DOHH2 (cell line): ENCODE data around the gene QSOX2.

ENCODE experiments used
- H3F3A ChIP-seq: fragments of 200-600 bp; sonication (generic), shearing (Covaris generic); 2 replicates; pipeline ENCODE4 v1.6.0; 2016; ENCODE audit warnings: antibody characterized with exemption, mild to moderate bottlenecking; ENCODE audit not compliant: control insufficient read depth, insufficient read depth
- H3K27ac ChIP-seq: fragments of 200-600 bp; sonication (generic); 2 replicates; pipeline ENCODE4 v1.5.1; 2014; ENCODE audit warnings: low read depth, mild to moderate bottlenecking, low read length, moderate library complexity
- H3K27me3 ChIP-seq: fragments of 200-600 bp; sonication (generic); 2 replicates; pipeline ENCODE4 v1.6.1; 2014; ENCODE audit warnings: mild to moderate bottlenecking, low read length, mixed read lengths; ENCODE audit not compliant: control insufficient read depth
- H3K36me3 ChIP-seq: fragments of 200-600 bp; sonication (generic); 2 replicates; pipeline ENCODE4 v1.6.1; 2014; ENCODE audit warnings: mild to moderate bottlenecking, low read length, moderate library complexity, mixed read lengths; ENCODE audit not compliant: control insufficient read depth
- H3K4me1 ChIP-seq: fragments of 200-600 bp; sonication (generic); 2 replicates; pipeline ENCODE4 v1.6.1; 2014; ENCODE audit warnings: mild to moderate bottlenecking, low read length, mixed read lengths; ENCODE audit not compliant: control insufficient read depth
- H3K4me2 ChIP-seq: fragments of 200-600 bp; sonication (generic); 2 replicates; pipeline ENCODE4 v1.6.0; 2014; ENCODE audit warnings: mild to moderate bottlenecking, low read length, moderate library complexity
- H3K4me3 ChIP-seq: fragments of 200-600 bp; sonication (generic); 2 replicates; pipeline ENCODE4 v1.5.1; 2014; ENCODE audit warnings: mild to moderate bottlenecking, low read length, mixed read lengths
- H3K79me2 ChIP-seq: fragments of 200-600 bp; sonication (generic); 2 replicates; pipeline ENCODE4 v1.6.1; 2014; ENCODE audit warnings: mild to moderate bottlenecking, low read length, mixed read lengths; ENCODE audit not compliant: control insufficient read depth
- H3K9me2 ChIP-seq: fragments of 200-600 bp; sonication (generic); replicated peaks from 2 replicates; pipeline ENCODE4 v1.6.1; 2014; ENCODE audit warnings: mild to moderate bottlenecking, low read length, mixed read lengths; ENCODE audit not compliant: control insufficient read depth
- H3K9me3 ChIP-seq: fragments of 200-600 bp; sonication (generic); 2 replicates; pipeline ENCODE4 v1.6.1; 2014; ENCODE audit warnings: antibody characterized with exemption, low read length, mixed read lengths; ENCODE audit not compliant: control insufficient read depth, insufficient read depth
- H4K20me1 ChIP-seq: fragments of 200-600 bp; sonication (generic); 2 replicates; pipeline ENCODE4 v1.6.0; 2014; ENCODE audit warnings: low read depth, mild to moderate bottlenecking, antibody characterized with exemption, low read length, moderate library complexity; ENCODE audit not compliant: control insufficient read depth, insufficient read depth
- EZH2phosphoT487 ChIP-seq: fragments of 200-600 bp; sonication (generic); IDR thresholded peaks from 2 replicates; pipeline ENCODE4 v1.6.1; 2017; ENCODE audit warnings: borderline replicate concordance, mild to moderate bottlenecking, antibody characterized with exemption, low read length, moderate library complexity, mixed read lengths
- TF ChIP-seq, protein P1 (sequence below): fragments of 200-600 bp; sonication (generic); IDR thresholded peaks from one replicate; pipeline ENCODE4 v1.5.1; 2014; ENCODE audit warnings: antibody characterized with exemption, mild to moderate bottlenecking, low read depth, low read length; ENCODE audit not compliant: poor library complexity, severe bottlenecking

Gene QSOX2

DNA sequence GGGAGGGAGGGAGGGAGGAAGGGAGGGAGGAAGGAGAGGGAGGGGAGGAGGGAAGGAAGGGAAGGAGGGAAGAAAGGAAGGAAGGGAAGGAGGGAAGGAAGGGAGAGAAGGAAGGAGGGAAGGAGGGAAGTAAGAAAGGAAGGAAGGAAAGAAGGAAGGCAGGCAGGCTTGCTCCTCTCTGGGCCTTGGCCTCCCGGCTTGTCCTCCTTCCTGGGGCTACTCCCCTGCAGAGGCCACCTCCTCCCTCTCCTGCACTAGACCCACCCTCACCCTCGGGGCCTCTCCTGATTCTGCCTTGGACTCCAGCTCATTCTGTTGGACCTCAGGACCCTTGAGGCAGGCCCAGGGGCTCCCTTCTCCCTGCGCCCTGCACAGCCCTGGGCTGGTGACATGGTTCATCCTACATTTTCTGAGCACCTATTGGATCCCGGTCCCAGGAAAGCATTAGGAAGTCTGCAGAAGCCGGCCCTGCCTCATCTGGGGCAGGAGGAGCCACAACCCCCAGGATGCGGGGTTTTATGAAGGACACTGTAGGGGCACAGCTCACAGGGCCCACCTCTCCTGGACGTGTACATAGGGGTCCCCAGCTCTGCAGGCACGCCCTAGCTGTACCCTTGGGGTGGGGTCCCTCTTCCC is 63.7 kb downstream of the QSOX2 start:
- Histone ChIP-seq H3K36me3 (no peaks in the 10 kb centered on the region), H3K27ac (no peak overlapping the region), H3F3A (no peaks in the 10 kb centered on the region), H3K9me3 (no peaks in the 10 kb centered on the region), H3K4me1 (no peaks in the 10 kb centered on the region), H3K9me2 (no peaks in the 10 kb centered on the region), H4K20me1 (no peaks in the 10 kb centered on the region), H3K79me2 (no peaks in the 10 kb centered on the region), H3K27me3 (peaks cover 4% of the 10 kb centered on the region; the same call in 1 of the 2 replicates), H3K4me2 (no peak overlapping the region), H3K4me3 (no peak overlapping the region)
- TF ChIP-seq EZH2phosphoT487, result no peak
- TF ChIP-seq, protein P1, sequence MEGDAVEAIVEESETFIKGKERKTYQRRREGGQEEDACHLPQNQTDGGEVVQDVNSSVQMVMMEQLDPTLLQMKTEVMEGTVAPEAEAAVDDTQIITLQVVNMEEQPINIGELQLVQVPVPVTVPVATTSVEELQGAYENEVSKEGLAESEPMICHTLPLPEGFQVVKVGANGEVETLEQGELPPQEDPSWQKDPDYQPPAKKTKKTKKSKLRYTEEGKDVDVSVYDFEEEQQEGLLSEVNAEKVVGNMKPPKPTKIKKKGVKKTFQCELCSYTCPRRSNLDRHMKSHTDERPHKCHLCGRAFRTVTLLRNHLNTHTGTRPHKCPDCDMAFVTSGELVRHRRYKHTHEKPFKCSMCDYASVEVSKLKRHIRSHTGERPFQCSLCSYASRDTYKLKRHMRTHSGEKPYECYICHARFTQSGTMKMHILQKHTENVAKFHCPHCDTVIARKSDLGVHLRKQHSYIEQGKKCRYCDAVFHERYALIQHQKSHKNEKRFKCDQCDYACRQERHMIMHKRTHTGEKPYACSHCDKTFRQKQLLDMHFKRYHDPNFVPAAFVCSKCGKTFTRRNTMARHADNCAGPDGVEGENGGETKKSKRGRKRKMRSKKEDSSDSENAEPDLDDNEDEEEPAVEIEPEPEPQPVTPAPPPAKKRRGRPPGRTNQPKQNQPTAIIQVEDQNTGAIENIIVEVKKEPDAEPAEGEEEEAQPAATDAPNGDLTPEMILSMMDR, result no peak

DNA sequence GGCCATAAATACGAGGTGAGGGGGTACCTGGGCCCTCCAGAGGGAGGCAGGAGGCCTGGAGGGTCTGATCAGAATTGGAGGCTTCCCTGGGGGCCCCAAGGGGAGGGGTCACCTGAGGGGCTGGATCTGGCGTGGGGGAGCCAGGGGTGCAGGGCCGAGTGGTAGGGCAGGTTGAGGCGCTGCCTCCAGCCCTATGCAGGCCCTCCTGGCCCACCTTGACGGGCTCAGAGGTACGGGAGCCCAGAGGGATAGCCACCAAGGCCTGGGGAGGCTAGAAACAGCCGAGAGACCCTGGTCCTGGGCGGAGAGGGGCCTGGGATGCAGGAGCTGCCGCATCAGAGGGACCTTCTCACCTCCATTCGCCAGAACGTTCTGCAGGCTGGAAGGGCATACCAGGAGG is 65.0 kb downstream of the QSOX2 start:
- no peaks in the 10 kb centered on the region for H3K4me1 ChIP-seq
- no peaks in the 10 kb centered on the region for H3K9me3 ChIP-seq
- no peaks in the 10 kb centered on the region for H3K79me2 ChIP-seq
- no peaks in the 10 kb centered on the region for H3F3A ChIP-seq
- no peaks in the 10 kb centered on the region for H3K9me2 ChIP-seq
- H3K36me3 ChIP-seq, result no peaks in the 10 kb centered on the region
- H3K27me3 ChIP-seq, result peaks cover 4% of the 10 kb centered on the region; the same call in 1 of the 2 replicates
- H4K20me1 ChIP-seq, result no peaks in the 10 kb centered on the region
- no peak for TF ChIP-seq EZH2phosphoT487
- TF ChIP-seq, protein P1, result no peak
- H3K4me2 ChIP-seq, result no peak overlapping the region
- H3K27ac ChIP-seq, result no peak overlapping the region
- no peak overlapping the region for H3K4me3 ChIP-seq

DNA sequence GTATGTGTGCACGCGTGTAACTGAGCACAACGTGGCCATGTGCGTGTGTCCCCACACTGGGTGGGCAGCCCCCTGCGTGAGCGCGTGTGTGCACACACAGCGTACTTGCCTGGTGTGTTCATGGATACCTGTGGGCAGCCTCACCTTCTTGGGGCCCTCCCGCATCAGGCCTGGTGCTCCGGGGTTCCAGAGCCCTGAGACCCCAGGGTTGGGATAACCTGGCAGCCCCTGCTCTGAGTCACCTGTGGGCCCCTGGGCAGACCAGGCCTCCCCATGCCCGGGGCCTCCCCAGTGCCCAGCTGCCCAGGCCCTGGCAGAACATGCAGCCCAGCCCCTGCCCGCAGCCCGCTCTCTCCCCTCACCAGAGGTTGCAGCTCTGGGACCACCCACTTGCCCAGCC is 65.9 kb downstream of the QSOX2 start:
- Histone ChIP-seq H3K79me2 (no peaks in the 10 kb centered on the region), H3K4me2 (no peak overlapping the region), H3K9me2 (no peaks in the 10 kb centered on the region), H4K20me1 (no peaks in the 10 kb centered on the region), H3K36me3 (no peaks in the 10 kb centered on the region), H3K27me3 (peaks cover 4% of the 10 kb centered on the region; the same call in 1 of the 2 replicates), H3F3A (no peaks in the 10 kb centered on the region), H3K27ac (no peak overlapping the region), H3K4me3 (no peak overlapping the region), H3K9me3 (no peaks in the 10 kb centered on the region), H3K4me1 (no peaks in the 10 kb centered on the region)
- TF ChIP-seq EZH2phosphoT487, result no peak
- TF ChIP-seq, protein P1, result no peak
